Adrenal gland (tissue), 12 donors: ENCODE data around the gene TSPOAP1. TPM values are rescaled to one million over a fixed set of nuclear protein-coding genes. Genes with fewer than 3 reads are reported as not detected.

Experiments used
- DNase-seq, 7 donors: peaks; one replicate each; pipeline ENCODE4 v3.0.0-alpha.2; 2019 to 2020
- H3K27ac ChIP-seq, 5 donors: fragments of 200-600 bp; sonication (generic) in 4 of 5; 1 replicate in 3 of 5; 2 replicates in 2 of 5; pipeline versions ENCODE4 v1.5.1 to v1.8.0; 2016 to 2020; ENCODE audit warnings: mild to moderate bottlenecking in 1 of 5
- H3K27me3 ChIP-seq: fragments of 200-600 bp; 2 replicates; pipeline ENCODE4 v1.8.0; 2021
- H3K36me3 ChIP-seq, 2 donors: fragments of 200-600 bp; replicated peaks in 1 of 2; 1 replicate in 1 of 2; 2 replicates in 1 of 2; pipeline versions ENCODE4 v1.5.1 to v1.8.0; 2018 to 2022
- H3K4me1 ChIP-seq, 2 donors: fragments of 200-600 bp; replicated peaks in 1 of 2; 1 replicate in 1 of 2; 2 replicates in 1 of 2; pipeline versions ENCODE4 v1.5.1 to v1.8.0; 2018 to 2021
- H3K4me3 ChIP-seq, 4 donors: fragments of 200-600 bp; sonication (generic) in 3 of 4; one replicate each; pipeline ENCODE4 v1.5.1; 2016 to 2018
- H3K9me3 ChIP-seq, 3 donors: fragments of 200-600 bp; sonication (generic) in 1 of 3; replicated peaks in 1 of 3; 1 replicate in 2 of 3; 2 replicates in 1 of 3; pipeline versions ENCODE4 v1.5.1 to v1.8.0; 2016 to 2021
- POLR2A ChIP-seq, 2 donors: fragments of 450-650 bp; IDR thresholded peaks; one replicate each; pipeline ENCODE4 v1.6.1; 2017; ENCODE audit warnings: antibody characterized with exemption in 2 of 2, mild to moderate bottlenecking in 2 of 2, moderate library complexity in 1 of 2
- WGBS, 4 donors: extraction: QIAGEN DNeasy Blood & Tissue Kit in 2 of 4; methylation state at CpG; one replicate each; pipeline versions ENCODE4 v1.1.5 to v1.1.7; 2013 to 2017; 5-methylcytosine and 5-hydroxymethylcytosine counted together
- intact Hi-C, 2 donors: fragments of 100-400 bp; cut with DNase I; formaldehyde crosslinking; loops; one replicate each; pipeline versions ENCODE4 v1.14.1 to v1.15.0; 2022 to 2023
- polyA plus RNA-seq, 3 donors: library from polyadenylated mRNA; stranded (reverse); fragments of 200-250 nt in 2 of 3; fragments of 350-450 nt in 1 of 3; fragmentation: Illumina TruSeq in 1 of 3; extraction: RNeasy Lipid Tissue Mini Kit (QIAGEN cat#74804) in 1 of 3; gene quantifications; one replicate each; pipeline ENCODE4 v1.2.3, GENCODE V29; 2013 to 2014
- total RNA-seq, 9 donors: library from RNA; depleted of rRNA in 4 of 9; stranded (reverse); fragments of >200 nt in 4 of 9; fragments of 120-200 nt in 1 of 9; fragmentation: NEBNext Ultra II Directional in 1 of 9; extraction: Animal tissue kit (Norgen Biotek cat#: 25700) in 1 of 9; gene quantifications; one replicate each; pipeline versions ENCODE4 v1.1.0 to v1.2.4, GENCODE V29; 2013 to 2023
- TF ChIP-seq, protein P1 (sequence below), 6 experiments: fragments of 450-650 bp in 4 of 6; fragments of 200-600 bp in 2 of 6; sonication (generic) in 1 of 6; IDR thresholded peaks; 1 replicate in 5 of 6; 2 replicates in 1 of 6; pipeline versions ENCODE4 v1.5.1 to v1.8.0; 2016 to 2021; ENCODE audit warnings: antibody characterized with exemption in 6 of 6, mild to moderate bottlenecking in 2 of 6, moderate library complexity in 1 of 6
- donor health status: healthy with polysubstance abuse.
- donor health status: Bipolar disorder and iron deficiency.
- donor health status: DM: yes; HTN: yes; CAD: no.
- donor health status: DM: no; HTN: no; CAD: no.
- donor health status: DM: no; HTN: no; CAD: no.
- donor health status: DM: yes; HTN: yes; CAD: no.

The TSPOAP1 gene
- total and polyA plus RNA-seq, 12 donors: 4.7 to 140 (median 22.3) TPM

DNA sequence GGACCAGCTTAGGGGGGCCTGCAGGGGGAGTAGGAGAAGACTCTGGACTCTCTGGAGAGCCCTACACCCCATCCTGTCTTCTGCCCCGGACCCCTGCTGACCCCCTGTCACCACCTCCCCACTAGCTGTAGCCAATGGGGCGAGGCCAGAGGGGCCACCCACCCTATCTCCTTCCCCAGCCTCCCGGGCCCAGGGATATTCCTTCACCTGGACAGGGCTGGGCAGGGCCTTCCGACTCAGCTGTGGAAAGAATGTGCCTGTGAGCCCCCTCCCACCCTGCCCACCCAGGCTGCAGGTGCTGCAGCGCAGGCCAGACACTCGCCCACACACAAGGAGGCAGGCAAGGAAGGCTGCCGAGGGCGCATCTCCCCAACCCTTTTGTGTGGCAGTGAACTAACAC is 23.0 kb downstream of the TSPOAP1 start:
- no peaks in the 10 kb centered on the region for H3K36me3 ChIP-seq
- peak in 2 of 7 donors; percentile 9 to 36 for DNase-seq

GRCh38 chr17:58304750-58305486 is 23.7 kb downstream of the TSPOAP1 start:
- no peak overlapping the region for H3K4me3 ChIP-seq
- 84 to 90% (median 86%) methylated on average over 5 to 14 of the region's 14 CpGs for WGBS, 4 donors
- TF ChIP-seq, protein P1, sequence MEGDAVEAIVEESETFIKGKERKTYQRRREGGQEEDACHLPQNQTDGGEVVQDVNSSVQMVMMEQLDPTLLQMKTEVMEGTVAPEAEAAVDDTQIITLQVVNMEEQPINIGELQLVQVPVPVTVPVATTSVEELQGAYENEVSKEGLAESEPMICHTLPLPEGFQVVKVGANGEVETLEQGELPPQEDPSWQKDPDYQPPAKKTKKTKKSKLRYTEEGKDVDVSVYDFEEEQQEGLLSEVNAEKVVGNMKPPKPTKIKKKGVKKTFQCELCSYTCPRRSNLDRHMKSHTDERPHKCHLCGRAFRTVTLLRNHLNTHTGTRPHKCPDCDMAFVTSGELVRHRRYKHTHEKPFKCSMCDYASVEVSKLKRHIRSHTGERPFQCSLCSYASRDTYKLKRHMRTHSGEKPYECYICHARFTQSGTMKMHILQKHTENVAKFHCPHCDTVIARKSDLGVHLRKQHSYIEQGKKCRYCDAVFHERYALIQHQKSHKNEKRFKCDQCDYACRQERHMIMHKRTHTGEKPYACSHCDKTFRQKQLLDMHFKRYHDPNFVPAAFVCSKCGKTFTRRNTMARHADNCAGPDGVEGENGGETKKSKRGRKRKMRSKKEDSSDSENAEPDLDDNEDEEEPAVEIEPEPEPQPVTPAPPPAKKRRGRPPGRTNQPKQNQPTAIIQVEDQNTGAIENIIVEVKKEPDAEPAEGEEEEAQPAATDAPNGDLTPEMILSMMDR (IDR thresholded peaks at IDR 0.05): no peak
- TF ChIP-seq POLR2A (IDR thresholded peaks at IDR 0.05): no peak
- no peak overlapping the region for H3K27ac ChIP-seq
- H3K4me1 ChIP-seq: no peaks in the 10 kb centered on the region
- no peaks in the 10 kb centered on the region for H3K36me3 ChIP-seq
- intact Hi-C loops: loop anchor here in 1 of 2 donors (5.0 kb wide), 1 partner anchor 47 kb away; the partner anchor contains the start of gene SUPT4H1
- H3K9me3 ChIP-seq: no peaks in the 10 kb centered on the region
- DNase-seq: peak in 2 of 7 donors; percentile 11 to 44
- H3K27me3 ChIP-seq: no peaks in the 10 kb centered on the region

More for the DNA sequence above, 23.0 kb downstream of the TSPOAP1 start:
- no peak overlapping the region for H3K4me3 ChIP-seq
- intact Hi-C loops: loop anchor here in 1 of 2 donors (5.0 kb wide), 1 partner anchor 47 kb away; the partner anchor contains the start of gene SUPT4H1
- H3K4me1 ChIP-seq: no peaks in the 10 kb centered on the region
- no peak for TF ChIP-seq POLR2A (IDR thresholded peaks at IDR 0.05)
- TF ChIP-seq, protein P1 (IDR thresholded peaks at IDR 0.05): no peak
- H3K27me3 ChIP-seq: no peaks in the 10 kb centered on the region
- H3K27ac ChIP-seq: no peak overlapping the region
- no peaks in the 10 kb centered on the region for H3K9me3 ChIP-seq
- 70 to 87% (median 83%) methylated on average over 4 to 8 of the region's 8 CpGs for WGBS, 4 donors

GRCh38 chr17:58303971-58304749 is 24.4 kb downstream of the TSPOAP1 start:
- peak in 5 of 7 donors; percentile 45 to 69 (median 61) for DNase-seq
- H3K36me3 ChIP-seq: no peaks in the 10 kb centered on the region
- H3K27me3 ChIP-seq: no peaks in the 10 kb centered on the region
- no peak overlapping the region for H3K4me3 ChIP-seq
- H3K4me1 ChIP-seq: no peaks in the 10 kb centered on the region
- no peaks in the 10 kb centered on the region for H3K9me3 ChIP-seq
- no peak overlapping the region for H3K27ac ChIP-seq
- 36 to 47% (median 45%) methylated on average over 9 to 10 of the region's 10 CpGs for WGBS, 4 donors
- TF ChIP-seq, protein P1 (IDR thresholded peaks at IDR 0.05): peak; percentile 61 to 74 (median 64)
- no peak for TF ChIP-seq POLR2A (IDR thresholded peaks at IDR 0.05)
- intact Hi-C loops: no loop called here

- intact Hi-C loops: no loop called here
- Histone ChIP-seq H3K27ac (no peak overlapping the region), H3K4me3 (no peak overlapping the region), H3K4me1 (no peaks in the 10 kb centered on the region), H3K9me3 (no peaks in the 10 kb centered on the region), H3K27me3 (no peaks in the 10 kb centered on the region), H3K36me3 (no peaks in the 10 kb centered on the region)
- no peak for TF ChIP-seq POLR2A (IDR thresholded peaks at IDR 0.05)
- TF ChIP-seq, protein P1 (IDR thresholded peaks at IDR 0.05): no peak
- peak in 2 of 7 donors; percentile 10 to 29 for DNase-seq
- WGBS, 4 donors: 71 to 96% (median 78%) methylated on average over 6 to 9 of the region's 9 CpGs
These were observed 25.5 kb downstream of the TSPOAP1 start for GRCh38 chr17:58302919-58303585.
